ENCODE results near the gene PLBD1.

PLBD1 gene

GRCh38 chr12:14482361-14482760 is 85.3 kb downstream of the PLBD1 start:
- DNase-seq: no peak

DNA sequence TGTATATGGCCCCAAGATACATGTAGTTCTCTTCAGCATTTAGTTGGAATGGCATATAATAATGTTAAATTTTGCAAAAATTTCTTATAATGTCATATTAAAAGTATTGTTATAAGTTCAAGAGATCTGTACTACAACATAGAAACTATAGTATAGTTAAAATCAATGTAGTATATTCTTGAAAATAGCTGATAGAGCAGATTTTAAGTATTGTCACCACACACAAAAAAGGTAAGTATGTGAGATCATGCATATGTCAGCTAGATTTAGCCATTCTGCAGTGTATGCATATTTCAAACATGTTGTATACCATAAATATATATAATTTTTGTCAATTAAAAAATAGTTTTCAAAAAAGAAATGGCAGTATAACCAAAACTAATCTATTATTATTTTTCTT is 86.5 kb downstream of the PLBD1 start:
- DNase-seq: no peak

GRCh38 chr12:14479004-14479403 is 88.7 kb downstream of the PLBD1 start:
- DNase-seq: no peak

DNA sequence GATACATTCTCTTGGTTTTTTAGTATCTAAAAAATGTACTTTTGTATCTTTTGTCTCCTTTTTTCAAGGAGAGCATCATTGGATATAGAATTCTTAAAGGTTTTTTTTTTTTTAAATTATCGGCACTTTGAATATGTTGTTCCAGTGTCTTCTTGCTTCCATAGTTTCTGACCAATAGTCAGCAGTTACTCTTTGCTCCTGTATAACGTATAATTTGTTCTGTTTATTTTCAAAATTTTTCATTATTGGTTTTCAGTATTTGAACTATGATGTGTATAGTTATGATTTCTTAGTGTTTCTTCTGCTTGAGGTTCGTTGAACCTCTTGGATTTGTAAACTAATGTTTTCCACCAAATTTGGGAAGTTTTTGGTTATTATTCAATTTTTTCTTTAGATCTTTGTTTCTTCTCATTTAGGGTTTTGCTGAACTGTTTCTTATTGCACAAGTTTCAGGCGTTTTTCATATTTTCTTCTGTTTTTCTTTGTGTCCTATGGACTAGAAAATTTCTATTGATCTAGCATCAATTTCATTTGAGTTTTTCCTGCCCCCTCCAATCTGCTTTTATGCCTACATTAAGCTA is 93.9 kb downstream of the PLBD1 start:
- DNase-seq: no peak

DNA sequence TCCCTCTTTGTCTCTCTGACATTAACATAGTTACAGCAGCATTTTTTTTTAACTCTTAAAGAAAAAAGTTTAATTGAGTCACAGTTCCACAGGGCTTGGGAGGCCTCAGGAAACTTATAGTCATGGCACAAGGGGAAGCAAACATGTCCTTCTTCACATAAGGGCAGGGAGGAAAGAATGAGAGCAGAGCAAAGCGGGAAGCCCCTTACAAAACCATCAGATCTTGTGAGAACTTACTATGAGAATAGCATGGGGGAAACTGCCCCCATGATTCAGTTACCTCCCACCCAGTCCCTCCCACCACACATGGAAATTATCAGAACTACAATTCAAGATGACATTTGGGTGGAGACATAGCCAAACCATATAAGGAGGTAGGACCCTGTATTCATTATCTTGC is 96.2 kb downstream of the PLBD1 start:
- no peak for DNase-seq

DNA sequence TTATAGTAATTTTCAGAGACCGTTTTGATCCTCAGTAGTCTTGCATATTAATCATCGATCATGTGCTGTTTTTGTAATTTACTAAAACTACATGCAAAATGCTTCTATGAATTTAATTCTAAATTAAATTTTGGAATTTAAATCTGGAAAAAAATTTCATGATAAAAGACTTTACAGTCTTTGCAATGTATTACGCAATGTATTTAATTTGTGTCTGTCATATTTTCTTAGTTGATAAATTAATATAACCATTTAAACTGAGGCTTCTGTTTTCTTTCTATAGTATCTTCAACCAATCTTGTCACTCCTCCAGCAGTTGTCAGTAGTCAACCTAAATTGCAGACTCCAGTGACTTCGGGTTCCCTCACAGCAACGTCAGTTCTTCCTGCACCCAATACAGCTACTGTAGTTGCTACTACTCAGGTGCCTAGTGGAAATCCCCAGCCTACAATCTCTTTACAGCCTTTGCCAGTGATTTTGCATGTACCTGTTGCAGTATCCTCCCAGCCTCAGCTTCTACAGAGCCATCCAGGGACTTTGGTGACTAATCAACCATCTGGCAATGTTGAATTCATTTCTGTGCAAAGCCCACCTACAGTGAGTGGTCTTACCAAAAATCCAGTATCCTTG is 107.4 kb downstream of the PLBD1 start:
- no peak for DNase-seq

DNA sequence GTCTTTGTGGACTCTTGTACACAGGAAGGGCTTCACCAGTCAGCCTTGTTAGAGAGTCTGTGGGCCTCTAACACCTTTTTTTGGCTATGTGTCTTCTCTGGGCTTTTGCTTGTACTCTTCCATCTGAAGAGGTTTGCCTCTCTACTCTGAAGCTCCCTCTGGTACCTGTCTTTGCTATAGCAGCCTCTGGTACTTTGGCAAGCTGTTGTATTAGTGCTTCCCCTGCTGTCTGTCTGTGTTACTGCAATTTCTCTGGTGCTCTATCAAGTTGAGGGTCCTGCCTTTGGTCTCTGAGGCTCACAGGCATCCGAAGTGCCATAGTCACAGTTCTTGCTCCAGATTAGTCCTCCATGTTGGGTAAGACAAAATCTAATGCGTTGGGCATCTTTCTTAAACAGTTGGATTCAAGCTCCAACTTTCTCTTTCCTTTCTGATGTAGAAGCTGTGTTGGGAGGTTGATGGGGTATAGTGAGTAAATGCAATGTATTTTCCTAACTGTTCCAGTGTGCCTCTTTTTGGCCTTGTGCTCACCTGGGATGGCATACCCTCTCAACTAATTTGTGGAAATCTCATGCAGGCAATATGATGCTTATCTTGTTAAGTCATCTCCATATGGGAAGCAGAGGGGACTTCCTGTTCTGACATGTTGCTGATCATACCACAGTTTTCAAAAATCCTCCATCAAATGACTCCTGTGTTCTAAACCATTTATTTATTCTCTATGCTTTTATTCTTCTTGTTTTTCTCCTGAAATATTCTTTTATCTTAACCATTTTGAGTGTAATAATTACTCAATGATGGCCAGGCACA is 113.4 kb downstream of the PLBD1 start:
- peak; percentile 5 for DNase-seq

All from NCI-H1092 (cell line).